Fibroblast of pulmonary artery (primary cell): ENCODE measurements around the gene MAMDC2.

Experiments
- DNase-seq: peaks from one replicate; pipeline ENCODE4 v3.0.0-alpha.2; 2010; ENCODE audit warnings: low read depth
- H3K4me3 ChIP-seq: replicated peaks from 2 replicates; pipeline ENCODE4 v1.5.1; 2011; ENCODE audit warnings: low read depth, mild to moderate bottlenecking, control low read depth, low read length, moderate library complexity
- TF ChIP-seq, protein P1 (sequence below): IDR thresholded peaks from 2 replicates; pipeline ENCODE4 v1.5.1; 2011; ENCODE audit warnings: mild to moderate bottlenecking, control low read depth, low read length, inconsistent platforms; ENCODE audit errors: missing control alignments

MAMDC2 gene

DNA sequence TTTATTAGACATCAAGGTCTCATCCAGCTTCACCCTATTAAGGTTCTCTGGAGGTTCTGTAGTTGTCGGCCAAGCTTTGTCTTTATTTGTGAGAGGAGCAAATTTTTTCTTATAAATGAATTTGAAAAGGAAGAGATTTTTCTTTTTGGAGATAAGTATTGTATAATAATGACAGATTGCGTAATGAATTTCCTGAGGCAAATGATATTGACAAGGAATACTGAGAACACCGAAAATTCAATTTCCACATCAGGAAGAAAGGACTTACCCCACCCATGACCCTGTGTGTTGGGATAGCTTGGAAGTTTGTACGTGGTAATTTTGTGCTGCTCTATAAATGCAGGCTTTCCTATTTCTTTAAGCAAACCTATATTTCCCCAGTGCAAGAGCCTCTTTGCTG, 53.5 kb downstream of the MAMDC2 start:
- no peak for DNase-seq
- no peak overlapping the region for H3K4me3 ChIP-seq
- TF ChIP-seq, protein P1, sequence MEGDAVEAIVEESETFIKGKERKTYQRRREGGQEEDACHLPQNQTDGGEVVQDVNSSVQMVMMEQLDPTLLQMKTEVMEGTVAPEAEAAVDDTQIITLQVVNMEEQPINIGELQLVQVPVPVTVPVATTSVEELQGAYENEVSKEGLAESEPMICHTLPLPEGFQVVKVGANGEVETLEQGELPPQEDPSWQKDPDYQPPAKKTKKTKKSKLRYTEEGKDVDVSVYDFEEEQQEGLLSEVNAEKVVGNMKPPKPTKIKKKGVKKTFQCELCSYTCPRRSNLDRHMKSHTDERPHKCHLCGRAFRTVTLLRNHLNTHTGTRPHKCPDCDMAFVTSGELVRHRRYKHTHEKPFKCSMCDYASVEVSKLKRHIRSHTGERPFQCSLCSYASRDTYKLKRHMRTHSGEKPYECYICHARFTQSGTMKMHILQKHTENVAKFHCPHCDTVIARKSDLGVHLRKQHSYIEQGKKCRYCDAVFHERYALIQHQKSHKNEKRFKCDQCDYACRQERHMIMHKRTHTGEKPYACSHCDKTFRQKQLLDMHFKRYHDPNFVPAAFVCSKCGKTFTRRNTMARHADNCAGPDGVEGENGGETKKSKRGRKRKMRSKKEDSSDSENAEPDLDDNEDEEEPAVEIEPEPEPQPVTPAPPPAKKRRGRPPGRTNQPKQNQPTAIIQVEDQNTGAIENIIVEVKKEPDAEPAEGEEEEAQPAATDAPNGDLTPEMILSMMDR, result no peak

DNA sequence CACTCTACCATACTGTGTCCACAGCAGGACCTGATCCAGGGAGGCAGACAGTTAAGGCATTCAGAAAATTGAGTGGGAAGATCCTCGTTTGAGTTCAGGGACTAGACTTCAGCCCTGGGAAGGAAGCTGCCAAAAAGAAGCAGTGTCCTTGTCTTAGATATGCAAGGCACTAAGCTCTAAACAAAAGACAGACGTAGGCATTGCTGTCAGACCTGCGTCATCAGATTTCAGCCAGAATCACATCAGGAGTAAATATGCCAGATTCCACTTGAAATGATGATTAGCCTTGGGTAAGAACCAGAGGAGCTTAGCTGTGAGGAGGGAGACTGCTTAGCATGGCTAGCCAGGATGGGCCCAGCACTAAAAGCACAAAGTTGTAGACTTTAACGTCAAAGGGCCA, 56.7 kb downstream of the MAMDC2 start:
- DNase-seq, result peak; percentile 92
- no peak overlapping the region for H3K4me3 ChIP-seq
- TF ChIP-seq, protein P1, result no peak

DNA sequence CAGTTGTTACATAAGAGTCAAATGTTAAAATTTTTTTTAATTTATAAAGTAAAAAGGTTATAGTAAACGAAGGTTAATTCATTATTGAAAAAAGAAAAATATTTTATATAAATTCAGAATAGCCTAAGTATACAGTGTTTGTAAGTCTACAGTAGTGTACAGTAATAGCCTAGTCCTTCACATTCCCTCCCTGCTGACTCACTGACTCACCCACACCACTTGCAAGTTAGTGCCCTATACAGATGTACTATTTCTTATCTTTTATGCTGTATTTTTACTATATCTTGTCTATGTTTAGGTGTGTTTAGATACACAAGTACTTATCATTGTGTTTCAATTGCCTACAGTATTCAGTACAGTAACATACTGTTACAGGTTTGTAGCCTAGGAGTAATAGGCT, 57.6 kb downstream of the MAMDC2 start:
- H3K4me3 ChIP-seq, result no peak overlapping the region
- TF ChIP-seq, protein P1, result no peak
- DNase-seq, result peak; percentile 55

DNA sequence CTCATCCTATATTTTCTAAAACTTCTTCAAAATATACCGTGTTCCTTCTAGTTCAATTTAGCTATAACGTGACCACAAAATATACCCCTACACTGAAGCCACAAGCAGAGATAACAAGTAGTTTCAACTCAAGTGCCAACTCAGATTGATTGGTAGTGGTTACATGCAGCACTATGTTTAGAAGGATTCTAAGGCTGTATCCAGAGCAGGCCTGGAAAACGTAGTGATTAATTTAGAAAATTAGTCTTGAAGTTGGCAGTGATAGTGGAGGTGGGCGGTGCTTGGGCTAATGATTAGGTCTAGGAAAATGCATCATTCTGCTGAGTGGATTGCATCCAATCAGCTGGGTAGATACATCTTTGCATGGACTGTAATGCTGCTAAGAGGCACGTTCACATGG, 61.5 kb downstream of the MAMDC2 start:
- TF ChIP-seq, protein P1, result no peak
- H3K4me3 ChIP-seq, result no peak overlapping the region
- no peak for DNase-seq

DNA sequence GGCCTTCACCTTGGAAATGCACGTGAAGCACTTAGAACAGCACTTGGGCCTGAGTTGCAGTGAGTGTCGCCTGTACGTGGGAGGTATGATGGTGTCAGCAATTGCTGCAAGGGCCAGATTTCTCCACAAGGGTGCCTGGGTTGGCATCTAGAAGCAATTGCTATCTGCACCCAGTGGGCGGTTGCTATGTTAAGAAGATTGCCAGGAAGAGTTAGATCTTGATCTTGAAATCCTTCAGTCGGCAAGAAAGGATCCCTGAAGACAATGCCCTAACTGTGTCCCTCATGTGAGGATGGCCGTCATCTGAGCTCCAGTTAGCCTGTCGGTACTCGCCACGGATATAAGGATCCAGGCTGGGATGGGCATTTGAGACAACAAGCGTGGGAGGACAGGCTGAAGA, 62.9 kb downstream of the MAMDC2 start:
- no peak overlapping the region for H3K4me3 ChIP-seq
- TF ChIP-seq, protein P1, result no peak
- no peak for DNase-seq

DNA sequence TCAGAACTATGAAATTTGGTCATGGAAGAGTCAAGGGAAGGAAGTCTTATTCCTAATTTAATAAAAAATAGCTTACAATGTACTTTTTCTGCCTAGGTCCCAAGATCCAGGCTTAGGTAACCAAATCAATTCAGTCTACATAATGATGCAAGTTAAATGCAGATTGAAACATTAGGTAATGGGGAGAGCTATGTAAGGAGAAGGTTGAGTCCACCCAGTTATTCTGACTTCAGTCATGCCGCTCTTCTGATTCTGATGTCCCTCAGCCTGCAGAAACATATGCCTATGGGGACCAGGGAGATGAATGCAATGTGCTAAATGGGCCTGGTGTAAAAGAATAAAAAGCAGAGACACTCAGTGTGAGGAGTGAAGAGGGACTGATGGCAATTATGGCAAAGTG, 63.9 kb downstream of the MAMDC2 start:
- no peak for DNase-seq

DNA sequence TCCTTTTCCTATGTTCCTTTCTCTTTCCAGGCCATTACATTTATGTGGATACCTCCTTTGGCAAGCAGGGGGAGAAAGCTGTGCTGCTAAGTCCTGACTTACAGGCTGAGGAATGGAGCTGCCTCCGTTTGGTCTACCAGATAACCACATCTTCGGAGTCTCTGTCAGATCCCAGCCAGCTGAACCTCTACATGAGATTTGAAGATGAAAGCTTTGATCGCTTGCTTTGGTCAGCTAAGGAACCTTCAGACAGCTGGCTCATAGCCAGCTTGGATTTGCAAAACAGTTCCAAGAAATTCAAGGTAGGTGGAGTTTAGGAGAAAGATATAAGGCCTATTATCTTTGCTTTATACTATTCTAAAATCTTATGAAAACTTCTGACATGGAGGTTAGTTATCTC, 64.5 kb downstream of the MAMDC2 start:
- TF ChIP-seq, protein P1, result no peak
- H3K4me3 ChIP-seq, result no peak overlapping the region
- no peak for DNase-seq

More for the DNA sequence above, 63.9 kb downstream of the MAMDC2 start:
- H3K4me3 ChIP-seq, result no peak overlapping the region
- TF ChIP-seq, protein P1, result no peak
